HG02642 (cell line): ENCODE results near the gene AFM.
"Not testable (repeated sequence)": the region's sequence is repeated elsewhere in the genome, so short reads cannot be mapped to it uniquely, and the experiment has no call there.

ENCODE experiments used
- ATAC-seq: cut with Tn5 transposase; IDR thresholded peaks from one replicate; pipeline ENCODE4 v1.9.1; 2021; ENCODE audit warnings: mild to moderate bottlenecking; ENCODE audit not compliant: unreplicated experiment, poor library complexity

The AFM gene

GRCh38 chr4:73501664-73502265 lies 20.2 kb downstream of the AFM start:
- ATAC-seq = no peak

DNA sequence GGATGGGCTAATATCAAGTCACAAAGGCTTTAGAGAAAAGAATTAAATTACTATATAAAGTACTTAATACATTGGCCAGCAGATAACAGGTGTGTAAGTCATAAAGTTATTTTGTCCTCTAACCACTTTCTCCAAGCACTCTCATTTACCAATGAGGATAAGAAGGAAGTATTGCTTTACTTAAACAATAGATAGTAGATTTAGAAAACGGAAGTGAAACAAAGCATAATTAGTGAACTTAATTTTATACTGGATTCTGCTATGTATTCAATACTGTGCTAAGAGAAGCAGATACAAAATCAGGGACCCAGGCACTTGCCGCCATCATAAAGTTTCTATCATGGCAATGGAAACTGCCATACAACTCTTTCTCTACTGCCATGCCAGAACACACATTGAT lies 24.0 kb downstream of the AFM start:
- no peak for ATAC-seq

DNA sequence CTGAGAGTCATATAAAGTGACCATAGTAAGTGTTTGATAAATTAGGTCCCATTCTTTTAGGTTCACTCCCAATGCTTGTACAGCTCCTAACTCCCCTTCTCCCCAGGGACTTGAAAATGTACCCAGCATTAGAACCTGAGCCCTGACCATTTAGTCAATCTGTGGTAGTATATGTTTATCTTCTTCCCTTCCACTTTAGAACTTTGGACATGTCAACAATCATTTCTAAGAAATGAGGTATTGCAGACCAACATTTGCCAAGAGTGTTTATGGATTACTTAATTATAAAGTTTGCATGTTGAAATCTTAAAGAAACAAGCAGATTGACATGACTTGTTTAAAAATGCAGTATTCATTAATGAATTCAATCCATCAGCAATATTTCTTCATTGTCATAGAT lies 26.0 kb downstream of the AFM start:
- ATAC-seq = no peak

- no peak for ATAC-seq
These were observed 27.1 kb downstream of the AFM start for GRCh38 chr4:73508651-73509050.

- ATAC-seq = no peak
These were observed 36.8 kb downstream of the AFM start for GRCh38 chr4:73518340-73518739.

DNA sequence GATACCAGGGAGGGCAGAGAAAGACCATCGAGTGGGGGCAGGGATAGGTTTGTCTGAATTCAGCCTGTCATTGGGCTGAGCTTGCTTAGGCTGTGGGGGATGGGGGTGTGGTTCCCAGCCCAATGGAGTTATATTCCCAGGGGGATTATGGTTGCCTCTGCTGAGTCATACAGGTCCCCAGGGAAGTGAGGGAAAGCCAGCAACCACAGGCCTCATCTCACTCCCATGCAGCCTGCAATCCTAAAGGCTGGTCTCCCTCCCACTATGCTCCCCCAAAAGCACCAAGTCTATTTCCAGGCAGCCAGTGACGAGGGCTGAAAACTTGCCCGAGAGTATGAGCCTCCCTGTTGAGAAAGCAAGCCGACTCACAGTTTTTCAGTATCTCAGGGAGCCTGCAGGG lies 39.3 kb downstream of the AFM start:
- ATAC-seq = peak; percentile 58

DNA sequence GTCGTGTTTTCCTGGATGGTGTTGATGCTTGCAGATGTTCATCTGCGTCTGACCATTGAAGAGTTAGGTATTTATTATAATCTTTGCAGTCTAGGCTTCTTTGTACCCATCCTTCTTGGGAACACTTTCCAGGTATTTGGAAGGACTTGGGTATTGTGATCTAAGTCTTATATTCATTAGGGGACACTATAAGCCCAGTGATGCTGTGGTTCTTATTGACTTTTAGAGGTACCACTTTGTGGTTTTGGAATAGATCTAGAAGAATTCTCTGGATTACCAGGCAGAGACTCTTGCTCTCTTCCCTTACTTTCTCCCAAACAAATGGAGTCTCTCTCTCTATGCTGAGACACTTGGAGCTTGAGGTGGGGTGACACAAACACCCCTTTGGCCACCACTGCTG lies 41.6 kb downstream of the AFM start:
- ATAC-seq = no peak

DNA sequence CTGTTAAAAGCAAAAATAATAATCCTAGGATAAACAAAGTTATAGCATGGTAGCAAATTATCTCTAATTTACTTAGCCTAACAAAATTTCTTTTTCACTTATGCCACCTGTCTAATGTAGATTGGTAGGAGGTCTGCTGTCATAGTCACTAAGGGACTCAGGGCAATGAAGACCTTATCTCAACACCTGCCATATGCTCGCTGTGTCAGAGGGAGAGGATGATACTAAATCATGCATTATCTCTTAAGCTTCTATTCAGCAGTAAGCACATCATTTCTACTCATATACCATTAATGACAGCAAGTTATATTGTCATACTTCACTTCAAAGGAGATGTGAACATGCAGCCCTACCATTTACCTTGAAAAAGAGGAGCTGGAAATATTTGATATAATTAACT lies 44.1 kb downstream of the AFM start:
- ATAC-seq = no peak

DNA sequence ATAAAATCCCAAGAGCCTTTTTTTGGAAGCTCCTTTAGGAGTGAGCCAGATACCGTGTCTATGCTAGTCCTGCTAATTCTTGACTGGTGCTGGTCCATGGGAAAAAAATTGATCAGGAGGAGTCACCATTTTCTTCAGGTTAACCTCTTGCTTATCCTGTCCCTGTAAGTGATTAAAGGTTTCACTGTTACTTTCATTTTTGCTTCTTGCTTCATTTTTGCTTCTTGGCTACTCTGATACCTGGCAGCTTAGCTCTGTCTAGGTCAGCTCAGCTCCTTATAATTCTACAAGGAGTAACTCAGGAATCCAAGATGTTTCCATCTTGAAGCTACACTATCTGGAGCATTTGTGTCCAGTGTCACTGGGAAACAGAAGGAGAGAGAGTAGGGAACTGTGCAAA lies 45.7 kb downstream of the AFM start:
- peak; percentile 64 for ATAC-seq

GRCh38 chr4:73528171-73528570 lies 46.6 kb downstream of the AFM start:
- ATAC-seq = no peak

- no peak for ATAC-seq
These were observed 52.2 kb downstream of the AFM start for GRCh38 chr4:73533515-73534422.

DNA sequence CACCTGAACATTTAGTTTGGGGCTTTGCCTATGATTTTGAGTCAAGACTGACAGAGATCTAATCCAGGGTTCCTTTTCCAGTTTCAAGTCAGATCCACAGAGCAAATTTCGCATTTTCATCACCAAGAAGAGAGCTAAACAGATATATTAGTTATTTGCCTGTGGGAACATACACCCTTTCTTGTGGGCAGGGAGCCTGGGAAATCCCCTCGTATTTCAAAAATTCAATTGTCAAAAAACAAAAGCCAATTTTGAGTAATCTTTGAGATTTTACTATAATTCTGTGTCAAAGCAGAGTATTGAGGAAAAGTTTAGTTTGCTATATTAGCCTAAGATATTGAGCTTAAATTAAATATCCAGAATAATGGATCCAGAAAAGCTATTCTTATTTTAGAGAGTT lies 56.6 kb downstream of the AFM start:
- no peak for ATAC-seq

- no peak for ATAC-seq
These were observed 57.8 kb downstream of the AFM start for GRCh38 chr4:73539386-73539785.

GRCh38 chr4:73540826-73541225 lies 59.3 kb downstream of the AFM start:
- no peak for ATAC-seq

GRCh38 chr4:73541251-73541650 lies 59.7 kb downstream of the AFM start:
- ATAC-seq = no peak

DNA sequence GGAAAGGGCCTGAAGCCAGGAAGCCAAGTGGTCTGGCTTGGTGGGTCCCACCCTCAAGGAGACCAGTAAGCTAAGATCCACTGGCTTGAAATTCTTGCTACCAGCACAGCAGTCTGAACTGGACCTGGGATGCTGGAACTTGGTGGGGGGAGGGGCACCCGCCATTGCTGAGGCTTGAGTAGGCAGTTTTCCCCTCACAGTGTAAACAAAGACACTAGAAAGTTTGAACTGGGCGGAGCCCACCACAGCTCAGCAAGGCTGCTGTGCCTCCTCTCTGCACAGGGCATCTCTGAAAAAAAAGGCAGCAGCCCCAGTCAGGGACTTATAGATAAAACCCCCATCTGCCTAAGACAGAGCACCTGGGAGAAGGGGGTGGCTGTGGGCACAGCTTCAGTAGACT lies 63.1 kb downstream of the AFM start:
- no peak for ATAC-seq

DNA sequence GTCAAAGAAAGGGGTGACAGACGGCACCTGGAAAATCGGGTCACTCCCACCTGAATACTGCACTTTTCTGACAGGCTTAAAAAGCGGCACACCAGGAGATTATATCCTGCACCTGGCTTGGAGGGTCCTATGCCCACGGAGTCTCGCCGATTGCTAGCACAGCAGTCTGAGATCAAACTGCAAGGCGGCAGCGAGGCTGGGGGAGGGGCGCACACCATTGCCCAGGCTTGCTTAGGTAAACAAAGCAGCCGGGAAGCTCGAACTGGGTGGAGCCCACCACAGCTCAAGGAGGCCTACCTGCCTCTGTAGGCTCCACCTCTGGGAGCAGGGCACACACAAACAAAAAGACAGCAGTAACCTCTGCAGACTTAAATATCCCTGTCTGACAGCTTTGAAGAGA lies 69.3 kb downstream of the AFM start:
- ATAC-seq = not testable (repeated sequence)
